ENCODE measurements around the gene PLCB4.

DNA sequence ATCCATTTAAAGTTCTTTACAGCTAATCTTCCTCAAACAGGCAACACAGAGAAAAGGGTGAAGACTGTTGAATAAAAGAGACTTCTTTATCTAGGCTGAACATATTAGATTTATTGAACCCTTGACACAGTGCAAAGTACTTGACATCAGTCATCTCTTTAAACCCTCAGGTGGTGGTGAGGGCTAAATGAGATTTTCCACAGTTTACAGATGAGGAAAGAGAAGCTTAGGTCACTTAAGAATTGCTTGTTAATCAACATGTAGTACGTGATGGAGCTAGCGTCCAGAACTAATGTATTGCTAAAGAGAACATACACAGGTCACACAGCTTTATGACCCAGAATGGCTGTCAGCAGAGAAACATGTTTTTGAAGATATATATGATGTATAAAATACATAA, 252.1 kb downstream of the PLCB4 start:
- TF ChIP-seq TSHZ1 (tag by site-specific recombination; IDR thresholded peaks at IDR 0.05; ENCODE audit: borderline replicate concordance) = no peak
- TF ChIP-seq, protein P1, sequence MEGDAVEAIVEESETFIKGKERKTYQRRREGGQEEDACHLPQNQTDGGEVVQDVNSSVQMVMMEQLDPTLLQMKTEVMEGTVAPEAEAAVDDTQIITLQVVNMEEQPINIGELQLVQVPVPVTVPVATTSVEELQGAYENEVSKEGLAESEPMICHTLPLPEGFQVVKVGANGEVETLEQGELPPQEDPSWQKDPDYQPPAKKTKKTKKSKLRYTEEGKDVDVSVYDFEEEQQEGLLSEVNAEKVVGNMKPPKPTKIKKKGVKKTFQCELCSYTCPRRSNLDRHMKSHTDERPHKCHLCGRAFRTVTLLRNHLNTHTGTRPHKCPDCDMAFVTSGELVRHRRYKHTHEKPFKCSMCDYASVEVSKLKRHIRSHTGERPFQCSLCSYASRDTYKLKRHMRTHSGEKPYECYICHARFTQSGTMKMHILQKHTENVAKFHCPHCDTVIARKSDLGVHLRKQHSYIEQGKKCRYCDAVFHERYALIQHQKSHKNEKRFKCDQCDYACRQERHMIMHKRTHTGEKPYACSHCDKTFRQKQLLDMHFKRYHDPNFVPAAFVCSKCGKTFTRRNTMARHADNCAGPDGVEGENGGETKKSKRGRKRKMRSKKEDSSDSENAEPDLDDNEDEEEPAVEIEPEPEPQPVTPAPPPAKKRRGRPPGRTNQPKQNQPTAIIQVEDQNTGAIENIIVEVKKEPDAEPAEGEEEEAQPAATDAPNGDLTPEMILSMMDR (tag by site-specific recombination; IDR thresholded peaks at IDR 0.05) = no peak
- TF ChIP-seq BCL11A (tag by site-specific recombination; IDR thresholded peaks at IDR 0.05; ENCODE audit: low read depth) = no peak
- TF ChIP-seq ZNF23 (tag by site-specific recombination; IDR thresholded peaks at IDR 0.05; ENCODE audit: borderline replicate concordance) = no peak
- TF ChIP-seq TRIM28 (IDR thresholded peaks at IDR 0.05; ENCODE audit: borderline replicate concordance, low read length) = no peak
- TF ChIP-seq ZNF513 (tag by site-specific recombination; IDR thresholded peaks at IDR 0.05) = no peak
- TF ChIP-seq ZNF664 (tag by site-specific recombination; IDR thresholded peaks at IDR 0.05) = no peak
- no peak for TF ChIP-seq ZNF112 (tag by site-specific recombination; IDR thresholded peaks at IDR 0.05)
- no peak for TF ChIP-seq REST (tag by site-specific recombination; IDR thresholded peaks at IDR 0.05)
- TF ChIP-seq ZNF830 (tag by site-specific recombination; IDR thresholded peaks at IDR 0.05; ENCODE audit: low read depth) = no peak
- no peak for TF ChIP-seq ZSCAN30 (tag by site-specific recombination; IDR thresholded peaks at IDR 0.05)
- TF ChIP-seq, protein P2, sequence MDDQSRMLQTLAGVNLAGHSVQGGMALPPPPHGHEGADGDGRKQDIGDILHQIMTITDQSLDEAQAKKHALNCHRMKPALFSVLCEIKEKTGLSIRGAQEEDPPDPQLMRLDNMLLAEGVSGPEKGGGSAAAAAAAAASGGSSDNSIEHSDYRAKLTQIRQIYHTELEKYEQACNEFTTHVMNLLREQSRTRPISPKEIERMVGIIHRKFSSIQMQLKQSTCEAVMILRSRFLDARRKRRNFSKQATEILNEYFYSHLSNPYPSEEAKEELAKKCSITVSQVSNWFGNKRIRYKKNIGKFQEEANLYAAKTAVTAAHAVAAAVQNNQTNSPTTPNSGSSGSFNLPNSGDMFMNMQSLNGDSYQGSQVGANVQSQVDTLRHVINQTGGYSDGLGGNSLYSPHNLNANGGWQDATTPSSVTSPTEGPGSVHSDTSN (CRISPR knock-in tag; IDR thresholded peaks at IDR 0.05) = no peak
- TF ChIP-seq ZNF324 (tag by site-specific recombination; IDR thresholded peaks at IDR 0.05) = no peak
- no peak for TF ChIP-seq TCF7L2 (IDR thresholded peaks at IDR 0.05; ENCODE audit: borderline replicate concordance, low read depth, low read length)

Data from HEK293 (cell line).